Keratinocyte (primary cell): Measurements from ENCODE around the gene CRBN. TPM values are rescaled to one million over a fixed set of nuclear protein-coding genes. Genes with fewer than 3 reads are reported as not detected.

Experiments used
- DNase-seq: peaks from one replicate; pipeline ENCODE4 v3.0.0-alpha.2; 2011; ENCODE audit warnings: low read depth, missing footprints, low spot score
- FAIRE-seq: peaks from 2 replicates; lab custom pipeline; 2011; peaks lifted over from hg19 to GRCh38; lab: Jason Lieb, UNC
- H2AFZ ChIP-seq: 2 replicates; pipeline ENCODE4 v1.6.0; 2012; ENCODE audit warnings: low read length, control low read depth, inconsistent platforms; ENCODE audit not compliant: control insufficient read depth
- H3K27ac ChIP-seq: 2 replicates; pipeline ENCODE4 v1.5.1; 2011; ENCODE audit warnings: low read length; ENCODE audit not compliant: control insufficient read depth, insufficient read depth
- H3K27me3 ChIP-seq: 3 replicates; pipeline ENCODE4 v1.6.0; 2011; ENCODE audit warnings: low read length; ENCODE audit not compliant: control insufficient read depth, insufficient read depth; ENCODE audit errors: extremely low read depth
- H3K36me3 ChIP-seq, 2 experiments: 2 replicates in 1 of 2; 3 replicates in 1 of 2; pipeline ENCODE4 v1.5.1; 2011; ENCODE audit warnings: low read length in 2 of 2, mild to moderate bottlenecking in 1 of 2; ENCODE audit not compliant: control insufficient read depth in 2 of 2, insufficient read depth in 2 of 2; ENCODE audit errors: extremely low read depth in 1 of 2
- H3K4me1 ChIP-seq: 3 replicates; pipeline ENCODE4 v1.5.1; 2011; ENCODE audit warnings: low read length; ENCODE audit not compliant: control insufficient read depth, insufficient read depth; ENCODE audit errors: extremely low read depth
- H3K4me2 ChIP-seq: 3 replicates; pipeline ENCODE4 v1.6.0; 2011; ENCODE audit warnings: low read depth, low read length; ENCODE audit not compliant: control insufficient read depth, insufficient read depth; ENCODE audit errors: extremely low read depth
- H3K4me3 ChIP-seq, 3 experiments: fragments of 200-600 bp in 1 of 3; sonication (generic) in 1 of 3; 2 replicates in 2 of 3; 3 replicates in 1 of 3; pipeline ENCODE4 v1.5.1; 2011 to 2016; ENCODE audit warnings: low read length in 3 of 3, mild to moderate bottlenecking in 3 of 3, control low read depth in 2 of 3, inconsistent platforms in 1 of 3, low read depth in 1 of 3, mixed read lengths in 1 of 3, mixed run types in 1 of 3, moderate library complexity in 1 of 3; ENCODE audit not compliant: control insufficient read depth in 2 of 3, insufficient read depth in 2 of 3; ENCODE audit errors: extremely low read depth in 1 of 3
- H3K79me2 ChIP-seq: 2 replicates; pipeline ENCODE4 v1.6.0; 2012; ENCODE audit warnings: low read length; ENCODE audit not compliant: control insufficient read depth, insufficient read depth
- H3K9ac ChIP-seq: 3 replicates; pipeline ENCODE4 v1.6.0; 2011; ENCODE audit warnings: low read length; ENCODE audit not compliant: control insufficient read depth, insufficient read depth; ENCODE audit errors: extremely low read depth
- H3K9me1 ChIP-seq: 3 replicates; pipeline ENCODE4 v1.6.0; 2011; ENCODE audit warnings: low read length; ENCODE audit not compliant: control insufficient read depth, insufficient read depth; ENCODE audit errors: extremely low read depth
- H3K9me3 ChIP-seq: 2 replicates; pipeline ENCODE4 v1.5.1; 2012; ENCODE audit warnings: low read depth, low read length; ENCODE audit not compliant: control insufficient read depth
- H4K20me1 ChIP-seq: 3 replicates; pipeline ENCODE4 v1.6.0; 2011; ENCODE audit warnings: low read length; ENCODE audit not compliant: control insufficient read depth, insufficient read depth; ENCODE audit errors: extremely low read depth
- CTCF ChIP-seq, 3 experiments: IDR thresholded peaks in 1 of 3; conservative IDR thresholded peaks in 1 of 3; optimal IDR thresholded peaks in 1 of 3; 2 replicates in 2 of 3; 3 replicates in 1 of 3; pipeline versions ENCODE3 to v1.5.1; 2011; ENCODE audit warnings: low read length in 3 of 3, mild to moderate bottlenecking in 3 of 3, moderate library complexity in 2 of 3, control low read depth in 1 of 3, inconsistent platforms in 1 of 3; ENCODE audit not compliant: insufficient read depth in 2 of 3; ENCODE audit errors: extremely low read depth in 1 of 3
- EZH2 ChIP-seq: IDR thresholded peaks from one replicate; pipeline ENCODE4 v1.6.1; 2012; ENCODE audit warnings: inconsistent platforms, mild to moderate bottlenecking, low read length, moderate library complexity
- dilution Hi-C: fragments of 300-500 bp; cut with MboI; formaldehyde crosslinking; loops from one replicate; pipeline ENCODE4 v1.7.0; 2020; ENCODE audit warnings: low sequenced_read_pairs; ENCODE audit not compliant: extremely low pct_ligation_motif_present
- polyA plus RNA-seq, 5 experiments: library from polyadenylated mRNA; depleted of rRNA in 3 of 5; stranded (reverse) in 3 of 5; stranded (forward) in 1 of 5; unstranded in 1 of 5; fragments of >200 nt; gene quantifications; 1 replicate in 1 of 5; 2 replicates in 3 of 5; 3 replicates in 1 of 5; pipeline versions ENCODE4 v1.2.1 to v1.2.3, GENCODE V29; 2011 to 2012; ENCODE audit warnings: missing spikeins in 2 of 5, low read depth in 1 of 5, low replicate concordance in 1 of 5

CRBN gene
- polyA plus RNA-seq, 1 donor (not counting 4 experiments of a cell fraction or from before 2014, with no cell fraction given) = 37.7 TPM

GRCh38 chr3:3200632-3201212 is 21.2 kb upstream of the CRBN start:
- Histone ChIP-seq H3K9me3 (no peaks in the 10 kb centered on the region), H3K79me2 (no peaks in the 10 kb centered on the region), H3K27me3 (no peaks in the 10 kb centered on the region), H3K9me1 (no peaks in the 10 kb centered on the region), H3K4me1 (no peaks in the 10 kb centered on the region), H2AFZ (no peak overlapping the region), H4K20me1 (no peaks in the 10 kb centered on the region), H3K27ac (no peak overlapping the region), H3K4me3 (no peak overlapping the region), H3K4me2 (no peak overlapping the region), H3K36me3 (no peaks in the 10 kb centered on the region), H3K9ac (no peak overlapping the region)
- TF ChIP-seq EZH2 = no peak
- peak; percentile 67 to 69 (median 69) for TF ChIP-seq CTCF (optimal IDR thresholded peaks at IDR 0.05 in 1 of 3, IDR thresholded peaks at IDR 0.05 in 1 of 3, conservative IDR thresholded peaks at IDR 0.05 in 1 of 3; ENCODE audit: extremely low read depth in 1 of 3, insufficient read depth in 2 of 3, low read length in 3 of 3)
- no peak for DNase-seq
- peak; percentile 13 for FAIRE-seq
- dilution Hi-C loops = loop anchor here (25.0 kb wide), 1 partner anchor 1087 kb away; no protein-coding TSS in a partner anchor

- Histone ChIP-seq H3K4me2 (no peak overlapping the region), H2AFZ (no peak overlapping the region), H3K27me3 (no peaks in the 10 kb centered on the region), H3K79me2 (no peaks in the 10 kb centered on the region), H3K36me3 (no peaks in the 10 kb centered on the region), H3K9ac (no peak overlapping the region), H3K9me3 (no peaks in the 10 kb centered on the region), H3K4me1 (no peaks in the 10 kb centered on the region), H3K4me3 (no peak overlapping the region), H3K27ac (no peak overlapping the region), H3K9me1 (no peaks in the 10 kb centered on the region), H4K20me1 (no peaks in the 10 kb centered on the region)
- TF ChIP-seq EZH2 = no peak
- TF ChIP-seq CTCF (optimal IDR thresholded peaks at IDR 0.05 in 1 of 3, IDR thresholded peaks at IDR 0.05 in 1 of 3, conservative IDR thresholded peaks at IDR 0.05 in 1 of 3; ENCODE audit: extremely low read depth in 1 of 3, insufficient read depth in 2 of 3, low read length in 3 of 3) = no peak
- DNase-seq = no peak
- no peak for FAIRE-seq
- dilution Hi-C loops = no loop called here
These were observed 19.8 kb upstream of the CRBN start for GRCh38 chr3:3199306-3199705.
